Uterus (tissue), 4 donors: ENCODE measurements around the gene UNC13B. TPM values are rescaled to one million over a fixed set of nuclear protein-coding genes. Genes with fewer than 3 reads are reported as not detected.

Source experiments
- DNase-seq, 2 donors: peaks; one replicate each; pipeline ENCODE4 v3.0.0-alpha.2; 2019 to 2020
- H3K27ac ChIP-seq, 2 donors: fragments of 200-600 bp; sonication (generic); 1 replicate in 1 of 2; 2 replicates in 1 of 2; pipeline ENCODE4 v1.5.1; 2016 to 2018
- H3K27me3 ChIP-seq, 2 donors: fragments of 200-600 bp; sonication (generic); one replicate each; pipeline ENCODE4 v1.5.1; 2018 to 2019; ENCODE audit warnings: control low read depth in 1 of 2
- H3K36me3 ChIP-seq, 2 donors: fragments of 200-600 bp; sonication (generic); one replicate each; pipeline ENCODE4 v1.5.1; 2019; ENCODE audit warnings: control low read depth in 1 of 2
- H3K4me1 ChIP-seq, 2 donors: fragments of 200-600 bp; sonication (generic); one replicate each; pipeline ENCODE4 v1.5.1; 2018 to 2019; ENCODE audit warnings: control low read depth in 1 of 2
- H3K4me3 ChIP-seq, 2 donors: fragments of 200-600 bp; sonication (generic); 1 replicate in 1 of 2; 2 replicates in 1 of 2; pipeline ENCODE4 v1.5.1; 2018 to 2019; ENCODE audit warnings: mild to moderate bottlenecking in 1 of 2
- H3K9me3 ChIP-seq, 2 donors: fragments of 200-600 bp; sonication (generic); one replicate each; pipeline ENCODE4 v1.5.1; 2019; ENCODE audit warnings: control low read depth in 1 of 2
- POLR2A ChIP-seq, 2 donors: fragments of 450-650 bp; IDR thresholded peaks; one replicate each; pipeline ENCODE4 v1.6.1; 2016; ENCODE audit warnings: antibody characterized with exemption in 2 of 2, mild to moderate bottlenecking in 1 of 2, moderate library complexity in 1 of 2
- intact Hi-C: fragments of 100-400 bp; cut with DNase I; formaldehyde crosslinking; loops from one replicate; pipeline ENCODE4 v1.15.1; 2023; ENCODE audit warnings: low total_unique reads
- total RNA-seq, 4 donors: library from RNA; depleted of rRNA in 3 of 4; stranded (reverse); fragments of >200 nt in 3 of 4; gene quantifications; one replicate each; pipeline versions ENCODE4 v1.1.0 to v1.2.4, GENCODE V29; 2014 to 2023
- TF ChIP-seq, protein P1 (sequence below), 4 experiments: fragments of 200-600 bp in 2 of 4; fragments of 450-650 bp in 2 of 4; sonication (generic) in 2 of 4; IDR thresholded peaks; one replicate each; pipeline ENCODE4 v1.5.1; 2016 to 2019; ENCODE audit warnings: antibody characterized with exemption in 4 of 4, mild to moderate bottlenecking in 2 of 4, moderate library complexity in 1 of 4
- donor health status: DM: yes; HTN: yes; CAD: no.

UNC13B gene
- total RNA-seq, 4 donors from 2014 or later, result 11.2 to 37.1 (median 14.6) TPM

DNA sequence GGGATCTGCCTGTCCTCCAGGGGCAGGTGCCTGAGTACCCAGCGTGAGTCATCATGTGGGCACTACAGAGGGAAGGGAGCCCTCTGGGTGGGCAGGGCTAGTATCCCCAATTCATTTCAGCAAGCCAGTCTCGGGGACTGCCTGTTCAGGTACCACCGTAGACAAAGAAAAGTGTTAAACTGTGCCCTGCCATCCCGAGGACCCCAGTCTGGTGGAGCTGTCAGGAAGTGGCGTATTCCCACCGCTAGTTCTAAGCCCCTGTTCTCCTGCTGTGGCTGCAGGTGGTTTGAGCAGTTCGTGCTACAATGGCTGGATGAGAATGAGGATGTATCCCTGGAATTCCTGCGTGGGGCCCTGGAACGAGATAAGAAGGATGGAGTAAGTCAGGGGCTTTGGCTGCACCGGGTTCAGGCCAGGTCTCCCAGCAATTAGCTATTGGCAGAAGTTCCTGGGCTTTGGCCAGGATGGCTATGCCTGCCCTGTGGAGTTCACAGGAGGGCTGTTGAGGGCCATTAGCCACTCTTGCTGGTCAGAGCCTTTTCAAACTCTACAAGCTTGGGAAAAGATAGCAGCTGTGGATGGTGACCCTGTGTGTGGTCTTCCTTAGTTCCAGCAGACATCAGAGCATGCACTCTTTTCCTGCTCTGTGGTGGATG, 234.9 kb downstream of the UNC13B start:
- H3K27me3 ChIP-seq, result no peaks in the 10 kb centered on the region
- H3K4me3 ChIP-seq, result no peak overlapping the region
- H3K36me3 ChIP-seq, result no peaks in the 10 kb centered on the region
- no peak for DNase-seq
- TF ChIP-seq POLR2A (IDR thresholded peaks at IDR 0.05), result no peak
- H3K27ac ChIP-seq, result no peak overlapping the region
- no peaks in the 10 kb centered on the region for H3K9me3 ChIP-seq
- H3K4me1 ChIP-seq, result no peaks in the 10 kb centered on the region
- intact Hi-C loops, result no loop called here

DNA sequence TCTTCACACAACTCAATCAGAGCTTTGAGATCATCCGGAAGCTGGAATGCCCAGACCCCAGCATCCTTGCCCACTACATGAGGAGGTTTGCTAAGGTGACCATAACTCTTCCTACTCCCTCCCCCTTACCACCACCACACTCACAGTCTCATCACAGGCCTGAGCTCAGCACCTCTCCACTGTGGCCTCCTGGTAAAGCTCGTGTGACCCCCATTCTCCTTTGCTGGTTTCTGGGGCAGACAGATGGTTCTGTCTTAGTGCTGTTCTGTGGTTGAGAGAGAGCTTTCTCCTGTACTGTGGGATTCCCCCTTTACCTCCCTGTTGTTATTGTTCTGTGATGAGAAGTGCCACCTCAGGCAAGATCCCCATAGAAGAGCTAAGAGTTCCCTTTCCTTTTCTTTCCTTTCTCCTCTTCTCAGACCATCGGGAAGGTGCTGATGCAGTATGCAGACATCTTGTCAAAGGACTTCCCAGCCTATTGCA, 235.4 kb downstream of the UNC13B start:
- DNase-seq, result no peak
- Histone ChIP-seq H3K9me3 (no peaks in the 10 kb centered on the region), H3K36me3 (no peaks in the 10 kb centered on the region), H3K4me1 (no peaks in the 10 kb centered on the region), H3K27me3 (no peaks in the 10 kb centered on the region), H3K27ac (no peak overlapping the region), H3K4me3 (no peak overlapping the region)
- TF ChIP-seq, protein P1, sequence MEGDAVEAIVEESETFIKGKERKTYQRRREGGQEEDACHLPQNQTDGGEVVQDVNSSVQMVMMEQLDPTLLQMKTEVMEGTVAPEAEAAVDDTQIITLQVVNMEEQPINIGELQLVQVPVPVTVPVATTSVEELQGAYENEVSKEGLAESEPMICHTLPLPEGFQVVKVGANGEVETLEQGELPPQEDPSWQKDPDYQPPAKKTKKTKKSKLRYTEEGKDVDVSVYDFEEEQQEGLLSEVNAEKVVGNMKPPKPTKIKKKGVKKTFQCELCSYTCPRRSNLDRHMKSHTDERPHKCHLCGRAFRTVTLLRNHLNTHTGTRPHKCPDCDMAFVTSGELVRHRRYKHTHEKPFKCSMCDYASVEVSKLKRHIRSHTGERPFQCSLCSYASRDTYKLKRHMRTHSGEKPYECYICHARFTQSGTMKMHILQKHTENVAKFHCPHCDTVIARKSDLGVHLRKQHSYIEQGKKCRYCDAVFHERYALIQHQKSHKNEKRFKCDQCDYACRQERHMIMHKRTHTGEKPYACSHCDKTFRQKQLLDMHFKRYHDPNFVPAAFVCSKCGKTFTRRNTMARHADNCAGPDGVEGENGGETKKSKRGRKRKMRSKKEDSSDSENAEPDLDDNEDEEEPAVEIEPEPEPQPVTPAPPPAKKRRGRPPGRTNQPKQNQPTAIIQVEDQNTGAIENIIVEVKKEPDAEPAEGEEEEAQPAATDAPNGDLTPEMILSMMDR (IDR thresholded peaks at IDR 0.05), result no peak
- no peak for TF ChIP-seq POLR2A (IDR thresholded peaks at IDR 0.05)
- intact Hi-C loops, result no loop called here

- no peak for TF ChIP-seq POLR2A (IDR thresholded peaks at IDR 0.05)
- TF ChIP-seq, protein P1 (IDR thresholded peaks at IDR 0.05), result no peak
- Histone ChIP-seq H3K27ac (no peak overlapping the region), H3K9me3 (no peaks in the 10 kb centered on the region), H3K27me3 (no peaks in the 10 kb centered on the region), H3K4me1 (no peaks in the 10 kb centered on the region), H3K4me3 (no peak overlapping the region), H3K36me3 (no peaks in the 10 kb centered on the region)
- intact Hi-C loops, result no loop called here
- no peak for DNase-seq
Measured at GRCh38 chr9:35397923-35398322, 236.1 kb downstream of the UNC13B start.

DNA sequence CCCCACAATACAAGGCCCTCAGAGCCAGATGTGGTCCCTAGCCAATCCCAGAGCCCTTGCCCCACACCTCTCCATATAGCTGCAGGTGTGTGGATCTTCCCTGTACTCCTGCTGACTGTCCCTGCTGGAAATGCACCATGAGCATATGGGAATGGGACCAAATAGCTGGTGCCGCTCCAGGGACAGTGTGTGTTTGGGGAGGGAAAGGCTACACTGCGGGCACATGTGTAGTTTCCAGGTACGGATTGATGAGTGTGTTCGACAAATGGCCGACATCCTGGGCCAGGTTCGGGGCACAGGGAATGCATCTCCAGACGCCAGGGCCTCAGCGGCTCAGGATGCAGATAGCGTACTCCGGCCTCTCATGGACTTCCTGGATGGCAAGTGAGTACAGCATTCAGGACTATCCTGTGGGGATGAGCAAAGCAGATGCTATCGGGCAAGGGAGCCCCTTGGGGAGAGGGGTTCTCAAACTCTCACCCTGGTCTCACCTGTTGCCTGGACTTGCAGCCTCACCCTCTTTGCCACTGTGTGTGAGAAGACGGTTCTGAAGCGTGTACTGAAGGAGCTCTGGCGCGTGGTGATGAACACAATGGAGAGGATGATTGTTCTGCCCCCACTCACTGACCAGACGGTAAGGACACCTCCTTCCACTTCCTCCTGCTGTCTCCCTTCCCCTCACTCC, 237.0 kb downstream of the UNC13B start:
- Histone ChIP-seq H3K9me3 (no peaks in the 10 kb centered on the region), H3K4me1 (no peaks in the 10 kb centered on the region), H3K4me3 (no peak overlapping the region), H3K27ac (no peak overlapping the region), H3K27me3 (no peaks in the 10 kb centered on the region), H3K36me3 (no peaks in the 10 kb centered on the region)
- no peak for TF ChIP-seq POLR2A (IDR thresholded peaks at IDR 0.05)
- TF ChIP-seq, protein P1 (IDR thresholded peaks at IDR 0.05), result no peak
- no peak for DNase-seq
- intact Hi-C loops, result no loop called here

DNA sequence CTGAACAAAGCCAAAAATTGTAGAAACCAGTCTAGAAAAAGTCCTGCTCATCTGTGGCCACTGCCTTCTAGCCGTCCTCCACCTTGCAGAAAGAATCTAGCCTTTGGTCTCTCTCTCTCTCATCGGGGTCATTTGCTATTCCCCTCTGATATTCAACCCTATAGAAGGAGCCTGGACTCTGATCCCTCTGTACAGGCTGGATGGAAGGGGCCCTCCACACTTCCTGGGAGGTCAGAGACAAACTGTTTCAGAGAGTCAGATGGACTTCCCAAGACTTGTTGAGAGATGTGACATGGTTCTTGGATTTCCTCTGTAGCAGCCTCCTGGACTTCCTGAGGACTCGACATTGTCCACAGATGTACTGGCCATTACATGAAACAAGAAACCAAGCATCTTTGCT, 243.1 kb downstream of the UNC13B start:
- DNase-seq, result no peak
- intact Hi-C loops, result no loop called here

More for the DNA sequence above, 243.1 kb downstream of the UNC13B start:
- no peaks in the 10 kb centered on the region for H3K36me3 ChIP-seq
- no peaks in the 10 kb centered on the region for H3K9me3 ChIP-seq
- no peaks in the 10 kb centered on the region for H3K4me1 ChIP-seq
- no peak overlapping the region for H3K4me3 ChIP-seq
- H3K27me3 ChIP-seq, result no peaks in the 10 kb centered on the region
- no peak overlapping the region for H3K27ac ChIP-seq
- no peak for TF ChIP-seq POLR2A (IDR thresholded peaks at IDR 0.05)
- TF ChIP-seq, protein P1 (IDR thresholded peaks at IDR 0.05), result no peak
